HG02588 (cell line): ENCODE data around the gene COL8A1.

Source experiments
- ATAC-seq: cut with Tn5 transposase; IDR thresholded peaks from one replicate; pipeline ENCODE4 v1.9.1; 2021; ENCODE audit warnings: mild to moderate bottlenecking, moderate library complexity; ENCODE audit not compliant: unreplicated experiment

The COL8A1 gene

GRCh38 chr3:99668044-99668443 lies 29.6 kb downstream of the COL8A1 start:
- no peak for ATAC-seq

GRCh38 chr3:99669879-99670555 lies 31.6 kb downstream of the COL8A1 start:
- no peak for ATAC-seq

- no peak for ATAC-seq
These were observed 32.2 kb downstream of the COL8A1 start for GRCh38 chr3:99670556-99670950.

- no peak for ATAC-seq
These were observed 35.8 kb downstream of the COL8A1 start for GRCh38 chr3:99674086-99674789.

GRCh38 chr3:99678023-99678422 lies 39.6 kb downstream of the COL8A1 start:
- no peak for ATAC-seq

GRCh38 chr3:99678896-99679295 lies 40.5 kb downstream of the COL8A1 start:
- no peak for ATAC-seq

GRCh38 chr3:99681512-99681911 lies 43.1 kb downstream of the COL8A1 start:
- ATAC-seq, result peak; percentile 81

- ATAC-seq, result no peak
These were observed 43.6 kb downstream of the COL8A1 start for GRCh38 chr3:99681976-99682375.

GRCh38 chr3:99683465-99683864 lies 45.1 kb downstream of the COL8A1 start:
- ATAC-seq, result no peak

GRCh38 chr3:99683876-99684275 lies 45.5 kb downstream of the COL8A1 start:
- no peak for ATAC-seq

GRCh38 chr3:99684644-99685043 lies 46.2 kb downstream of the COL8A1 start:
- no peak for ATAC-seq

- ATAC-seq, result no peak
These were observed 48.1 kb downstream of the COL8A1 start for GRCh38 chr3:99686469-99686868.

GRCh38 chr3:99686955-99687612 lies 48.7 kb downstream of the COL8A1 start:
- peak; percentile 65 for ATAC-seq

- no peak for ATAC-seq
These were observed 52.5 kb downstream of the COL8A1 start for GRCh38 chr3:99690761-99691369.

GRCh38 chr3:99693636-99694035 lies 55.2 kb downstream of the COL8A1 start:
- ATAC-seq, result no peak

- no peak for ATAC-seq
These were observed 58.1 kb downstream of the COL8A1 start for GRCh38 chr3:99696497-99696896.

GRCh38 chr3:99697250-99697649 lies 58.9 kb downstream of the COL8A1 start:
- no peak for ATAC-seq

GRCh38 chr3:99698932-99699331 lies 60.5 kb downstream of the COL8A1 start:
- ATAC-seq, result no peak

- no peak for ATAC-seq
These were observed 61.4 kb downstream of the COL8A1 start for GRCh38 chr3:99699841-99700240.

GRCh38 chr3:99700631-99701268 lies 62.4 kb downstream of the COL8A1 start:
- ATAC-seq, result no peak
